ENCODE data around the gene GNG13.

- TF ChIP-seq CTCF (IDR thresholded peaks at IDR 0.05) (no peak), POLR2AphosphoS5 (IDR thresholded peaks at IDR 0.05) (no peak), EP300 (IDR thresholded peaks at IDR 0.05) (no peak), POLR2A (IDR thresholded peaks at IDR 0.05) (no peak)
Measured at GRCh38 chr16:775236-775796, 25.2 kb downstream of the GNG13 start.

Data from suprapubic skin (tissue), 4 donors.